Measurements from ENCODE around the gene STPG1. TPM values are rescaled to one million over a fixed set of nuclear protein-coding genes. Genes with fewer than 3 reads are reported as not detected.

STPG1 gene
- total and polyA plus RNA-seq, 9 of the 15 experiments (the other 6 are each of a cell fraction or from before 2014, with no cell fraction given), result 5.0 to 11.9 (median 8.3) TPM

DNA sequence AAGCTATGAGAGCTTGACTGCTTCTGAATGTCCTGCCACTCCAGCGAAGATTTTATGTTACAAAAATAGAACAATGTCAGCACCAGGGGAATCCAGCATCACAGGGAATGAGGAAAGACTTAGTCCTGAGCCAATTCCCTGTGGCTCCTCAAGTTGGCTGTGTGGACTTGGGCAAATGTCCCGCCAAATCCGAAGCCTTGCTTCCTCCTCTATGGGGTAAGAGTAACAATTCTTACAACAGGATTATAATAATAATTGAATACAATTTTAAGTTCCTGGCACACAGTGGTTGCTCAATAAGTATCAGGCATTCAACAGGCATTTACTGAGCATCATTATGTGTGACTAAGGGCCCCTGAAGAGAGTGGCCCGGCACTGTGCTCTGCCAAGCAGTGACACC is 44.4 kb downstream of the STPG1 start:
- BruUV-seq (replicated peaks), result no TSS peak
- POLR2A ChIA-PET, result no interaction called here
- peaks cover 0 to 4% of the 10 kb centered on the region in 2 experiments; a peak in 1 of 5 replicates for H3K4me1 ChIP-seq (replicated peaks in 1 of 2; ENCODE audit: control insufficient read depth in 2 of 2, insufficient read depth in 2 of 2, low read length in 2 of 2)
- H3K79me2 ChIP-seq (ENCODE audit: control insufficient read depth, insufficient read depth, low read length), result no peaks in the 10 kb centered on the region
- H3K4me3 ChIP-seq, result no peak overlapping the region
- peaks cover 2% of the 10 kb centered on the region for H3K9me1 ChIP-seq (ENCODE audit: control insufficient read depth, insufficient read depth, low read length)
- no peaks in the 10 kb centered on the region for H3K9me3 ChIP-seq (replicated peaks; ENCODE audit: control insufficient read depth, insufficient read depth, low read depth, low read length)
- no peak for FAIRE-seq
- no peak for ATAC-seq
- no peak for DNase-seq (ENCODE audit: extremely low read depth in 1 of 4, low spot score in 3 of 4)
- peaks cover 4 to 29% of the 10 kb centered on the region in 2 experiments; a peak in 3 of 5 replicates for H3K27me3 ChIP-seq (ENCODE audit: control insufficient read depth in 2 of 2, insufficient read depth in 2 of 2, low read length in 2 of 2)
- H3K27ac ChIP-seq (ENCODE audit: extremely low read depth, low read depth, low read length), result no peak overlapping the region
- H3K4me2 ChIP-seq (ENCODE audit: insufficient read depth, low read length), result no peak overlapping the region
- WGBS (ENCODE audit: insufficient coverage, low coverage, missing lambda C conversion rate), result 26% methylated on average over 4 of the region's 4 CpGs
- no peak overlapping the region for H3K9ac ChIP-seq (ENCODE audit: insufficient read depth in 1 of 2, low read depth in 2 of 2, low read length in 2 of 2)
- intact Hi-C loops (cut with micrococcal nuclease), result no loop called here
- H3K36me3 ChIP-seq (ENCODE audit: control insufficient read depth, insufficient read depth, low read length), result no peaks in the 10 kb centered on the region
- CTCF ChIA-PET (ENCODE audit: low intra/inter-chr PET ratio), result no interaction called here
- H4K20me1 ChIP-seq (replicated peaks; ENCODE audit: control insufficient read depth, insufficient read depth, low read length), result peaks cover 14% of the 10 kb centered on the region
- TF ChIP-seq TAF7 (tag; IDR thresholded peaks at IDR 0.05), result no peak
- no peak for TF ChIP-seq SMARCB1 (IDR thresholded peaks at IDR 0.05; ENCODE audit: insufficient read length, low read depth)
- TF ChIP-seq FOXJ3 (CRISPR knock-in tag; IDR thresholded peaks at IDR 0.05), result no peak
- TF ChIP-seq PTRF (tag; IDR thresholded peaks at IDR 0.05), result no peak
- TF ChIP-seq, protein P1, sequence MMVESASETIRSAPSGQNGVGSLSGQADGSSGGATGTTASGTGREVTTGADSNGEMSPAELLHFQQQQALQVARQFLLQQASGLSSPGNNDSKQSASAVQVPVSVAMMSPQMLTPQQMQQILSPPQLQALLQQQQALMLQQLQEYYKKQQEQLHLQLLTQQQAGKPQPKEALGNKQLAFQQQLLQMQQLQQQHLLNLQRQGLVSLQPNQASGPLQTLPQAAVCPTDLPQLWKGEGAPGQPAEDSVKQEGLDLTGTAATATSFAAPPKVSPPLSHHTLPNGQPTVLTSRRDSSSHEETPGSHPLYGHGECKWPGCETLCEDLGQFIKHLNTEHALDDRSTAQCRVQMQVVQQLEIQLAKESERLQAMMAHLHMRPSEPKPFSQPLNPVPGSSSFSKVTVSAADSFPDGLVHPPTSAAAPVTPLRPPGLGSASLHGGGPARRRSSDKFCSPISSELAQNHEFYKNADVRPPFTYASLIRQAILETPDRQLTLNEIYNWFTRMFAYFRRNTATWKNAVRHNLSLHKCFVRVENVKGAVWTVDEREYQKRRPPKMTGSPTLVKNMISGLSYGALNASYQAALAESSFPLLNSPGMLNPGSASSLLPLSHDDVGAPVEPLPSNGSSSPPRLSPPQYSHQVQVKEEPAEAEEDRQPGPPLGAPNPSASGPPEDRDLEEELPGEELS (CRISPR knock-in tag; IDR thresholded peaks at IDR 0.05; ENCODE audit: borderline replicate concordance), result no peak
- TF ChIP-seq RBM15 (IDR thresholded peaks at IDR 0.05; ENCODE audit: insufficient read depth, low read length), result no peak
- TF ChIP-seq, protein P2, sequence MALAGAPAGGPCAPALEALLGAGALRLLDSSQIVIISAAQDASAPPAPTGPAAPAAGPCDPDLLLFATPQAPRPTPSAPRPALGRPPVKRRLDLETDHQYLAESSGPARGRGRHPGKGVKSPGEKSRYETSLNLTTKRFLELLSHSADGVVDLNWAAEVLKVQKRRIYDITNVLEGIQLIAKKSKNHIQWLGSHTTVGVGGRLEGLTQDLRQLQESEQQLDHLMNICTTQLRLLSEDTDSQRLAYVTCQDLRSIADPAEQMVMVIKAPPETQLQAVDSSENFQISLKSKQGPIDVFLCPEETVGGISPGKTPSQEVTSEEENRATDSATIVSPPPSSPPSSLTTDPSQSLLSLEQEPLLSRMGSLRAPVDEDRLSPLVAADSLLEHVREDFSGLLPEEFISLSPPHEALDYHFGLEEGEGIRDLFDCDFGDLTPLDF (CRISPR knock-in tag; IDR thresholded peaks at IDR 0.05), result no peak
- TF ChIP-seq DMBX1 (CRISPR knock-in tag; IDR thresholded peaks at IDR 0.05; ENCODE audit: borderline replicate concordance), result no peak
- TF ChIP-seq TAF1 (IDR thresholded peaks at IDR 0.05; ENCODE audit: control insufficient read depth, extremely low read depth, insufficient read depth, low read length, severe bottlenecking), result no peak
- TF ChIP-seq RFX1 (IDR thresholded peaks at IDR 0.05), result no peak
- no peak for TF ChIP-seq SIX5 (IDR thresholded peaks at IDR 0.05; ENCODE audit: borderline replicate concordance in 1 of 2, insufficient read depth in 1 of 2, low read depth in 1 of 2, low read length in 2 of 2)
- no peak for TF ChIP-seq BHLHE40 (IDR thresholded peaks at IDR 0.05; ENCODE audit: low read length)
- TF ChIP-seq, protein P3, sequence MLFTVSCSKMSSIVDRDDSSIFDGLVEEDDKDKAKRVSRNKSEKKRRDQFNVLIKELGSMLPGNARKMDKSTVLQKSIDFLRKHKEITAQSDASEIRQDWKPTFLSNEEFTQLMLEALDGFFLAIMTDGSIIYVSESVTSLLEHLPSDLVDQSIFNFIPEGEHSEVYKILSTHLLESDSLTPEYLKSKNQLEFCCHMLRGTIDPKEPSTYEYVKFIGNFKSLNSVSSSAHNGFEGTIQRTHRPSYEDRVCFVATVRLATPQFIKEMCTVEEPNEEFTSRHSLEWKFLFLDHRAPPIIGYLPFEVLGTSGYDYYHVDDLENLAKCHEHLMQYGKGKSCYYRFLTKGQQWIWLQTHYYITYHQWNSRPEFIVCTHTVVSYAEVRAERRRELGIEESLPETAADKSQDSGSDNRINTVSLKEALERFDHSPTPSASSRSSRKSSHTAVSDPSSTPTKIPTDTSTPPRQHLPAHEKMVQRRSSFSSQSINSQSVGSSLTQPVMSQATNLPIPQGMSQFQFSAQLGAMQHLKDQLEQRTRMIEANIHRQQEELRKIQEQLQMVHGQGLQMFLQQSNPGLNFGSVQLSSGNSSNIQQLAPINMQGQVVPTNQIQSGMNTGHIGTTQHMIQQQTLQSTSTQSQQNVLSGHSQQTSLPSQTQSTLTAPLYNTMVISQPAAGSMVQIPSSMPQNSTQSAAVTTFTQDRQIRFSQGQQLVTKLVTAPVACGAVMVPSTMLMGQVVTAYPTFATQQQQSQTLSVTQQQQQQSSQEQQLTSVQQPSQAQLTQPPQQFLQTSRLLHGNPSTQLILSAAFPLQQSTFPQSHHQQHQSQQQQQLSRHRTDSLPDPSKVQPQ (CRISPR knock-in tag; IDR thresholded peaks at IDR 0.05; ENCODE audit: borderline replicate concordance), result no peak
- no peak for TF ChIP-seq NR2C2 (CRISPR knock-in tag; IDR thresholded peaks at IDR 0.05)
- TF ChIP-seq NR2C2 (tag; IDR thresholded peaks at IDR 0.05), result no peak
- TF ChIP-seq, protein P4, sequence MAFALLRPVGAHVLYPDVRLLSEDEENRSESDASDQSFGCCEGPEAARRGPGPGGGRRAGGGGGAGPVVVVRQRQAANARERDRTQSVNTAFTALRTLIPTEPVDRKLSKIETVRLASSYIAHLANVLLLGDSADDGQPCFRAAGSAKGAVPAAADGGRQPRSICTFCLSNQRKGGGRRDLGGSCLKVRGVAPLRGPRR (CRISPR knock-in tag; IDR thresholded peaks at IDR 0.05), result no peak
- in situ Hi-C loops (cut with MboI), result no loop called here
- H2AFZ ChIP-seq (ENCODE audit: low read depth, low read length), result no peak overlapping the region
